GM19238 (cell line): ENCODE measurements around the gene ZBTB7A.

Experiments
- DNase-seq: peaks from one replicate; pipeline ENCODE4 v3.0.0; 2011; ENCODE audit warnings: low spot score; ENCODE audit not compliant: insufficient read length

The ZBTB7A gene

DNA sequence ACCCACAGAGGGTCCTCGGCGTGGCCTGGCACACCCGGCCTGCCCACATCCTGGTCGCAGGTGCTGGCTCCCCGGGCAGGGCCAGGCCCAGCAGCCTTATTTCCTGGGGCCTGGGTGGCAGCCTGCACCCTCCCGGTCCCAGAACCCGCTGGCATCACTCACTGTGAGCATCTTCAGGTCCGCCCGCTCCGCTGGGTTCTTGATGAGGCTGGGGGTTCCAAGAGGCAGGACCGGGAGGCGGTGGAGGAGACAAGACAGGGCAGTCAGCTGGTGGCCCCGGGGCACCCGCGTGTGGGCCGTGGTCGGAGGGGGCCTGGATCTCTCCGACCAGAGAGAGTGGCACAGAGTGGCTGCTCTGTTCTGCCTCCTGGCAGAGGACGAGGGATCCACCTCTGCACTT is 27.6 kb upstream of the ZBTB7A start:
- DNase-seq, result no peak

- no peak for DNase-seq
Measured at GRCh38 chr19:4093643-4094175, 27.0 kb upstream of the ZBTB7A start.

DNA sequence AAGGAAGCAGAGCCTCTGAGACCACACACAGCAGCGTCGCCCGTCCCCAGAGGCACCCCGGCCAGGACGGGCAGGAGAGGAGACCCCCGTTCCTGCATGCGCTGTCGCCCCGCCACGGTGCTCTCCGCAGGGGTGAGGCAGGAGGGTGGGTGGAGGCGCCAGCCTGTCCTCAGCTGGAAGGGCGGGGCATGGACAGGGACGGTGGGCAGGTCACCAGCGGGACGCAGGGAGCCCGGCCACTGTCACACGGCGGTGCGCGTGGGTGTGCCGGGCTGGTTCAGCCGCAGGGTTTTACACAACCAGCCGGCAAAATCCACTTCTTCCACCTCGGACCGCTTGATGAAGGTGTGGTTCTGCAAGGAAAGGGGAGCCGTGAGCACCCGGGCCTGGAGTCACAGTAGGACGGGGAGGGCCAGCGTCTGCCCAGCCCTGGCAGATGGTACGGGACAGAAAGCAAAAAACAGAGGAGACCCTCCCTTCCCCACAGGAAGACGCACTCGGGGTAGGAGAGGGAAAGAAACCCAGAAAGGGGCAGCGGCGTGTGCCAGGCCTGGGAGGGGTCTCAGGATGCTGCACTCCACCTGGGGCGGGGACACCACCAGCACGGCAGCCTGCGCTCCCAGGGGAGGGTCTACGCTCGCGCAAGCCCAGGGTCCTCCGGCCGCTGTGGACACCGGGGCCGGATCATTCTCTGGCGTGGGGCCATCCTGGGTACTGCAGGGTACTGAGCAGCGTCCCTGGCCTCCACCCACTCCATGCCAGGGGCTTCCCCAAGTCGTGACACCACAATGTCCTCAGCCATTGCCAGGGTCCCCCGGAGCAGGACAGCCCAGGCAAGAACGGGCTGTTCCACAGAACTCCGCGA is 23.9 kb upstream of the ZBTB7A start:
- DNase-seq, result no peak

DNA sequence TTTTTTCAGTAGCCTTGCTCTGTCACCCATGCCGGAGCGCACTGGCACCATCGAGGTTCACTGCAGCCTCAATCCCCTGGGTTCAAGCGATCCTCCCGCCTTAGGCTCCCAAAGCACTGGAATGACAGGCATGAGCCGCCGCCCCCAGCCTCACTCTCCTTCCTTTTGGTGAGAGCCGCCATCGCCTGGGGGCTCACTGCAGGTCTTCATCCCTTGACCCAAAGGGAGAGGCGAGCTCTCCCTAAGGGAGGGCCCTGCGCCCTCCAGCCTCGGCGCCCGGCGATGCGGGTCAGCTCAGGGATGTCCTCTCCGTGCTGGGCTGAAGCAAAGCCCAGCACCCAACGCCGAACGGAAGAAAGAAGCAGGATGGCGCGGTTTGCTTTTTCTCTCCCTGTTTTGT is 23.2 kb upstream of the ZBTB7A start:
- DNase-seq, result no peak

GRCh38 chr19:4089400-4089908 is 22.8 kb upstream of the ZBTB7A start:
- DNase-seq, result peak; percentile 60

DNA sequence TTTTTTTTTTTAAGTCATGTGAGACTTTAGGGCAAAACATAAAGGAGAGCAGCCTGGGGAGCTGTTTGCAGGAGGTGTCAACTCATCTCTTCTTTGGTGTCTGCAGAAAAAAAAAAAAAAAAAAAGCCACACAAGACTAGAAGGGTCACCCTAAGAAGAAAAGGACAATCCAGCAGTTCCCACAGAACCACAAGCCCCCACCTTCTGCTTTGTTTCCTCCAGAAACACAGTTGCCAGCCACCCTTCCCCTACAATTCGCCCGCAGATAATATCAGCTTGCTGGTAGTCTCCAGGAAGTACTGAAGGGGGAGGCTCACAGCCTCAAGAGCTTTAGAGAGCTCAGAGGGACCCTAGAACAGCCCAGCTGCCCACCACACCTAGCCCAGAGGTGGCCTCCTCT is 22.3 kb upstream of the ZBTB7A start:
- no peak for DNase-seq

- no peak for DNase-seq
Measured at GRCh38 chr19:4087787-4088679, 21.3 kb upstream of the ZBTB7A start.

- no peak for DNase-seq
Measured at GRCh38 chr19:4086411-4086867, 19.7 kb upstream of the ZBTB7A start.

DNA sequence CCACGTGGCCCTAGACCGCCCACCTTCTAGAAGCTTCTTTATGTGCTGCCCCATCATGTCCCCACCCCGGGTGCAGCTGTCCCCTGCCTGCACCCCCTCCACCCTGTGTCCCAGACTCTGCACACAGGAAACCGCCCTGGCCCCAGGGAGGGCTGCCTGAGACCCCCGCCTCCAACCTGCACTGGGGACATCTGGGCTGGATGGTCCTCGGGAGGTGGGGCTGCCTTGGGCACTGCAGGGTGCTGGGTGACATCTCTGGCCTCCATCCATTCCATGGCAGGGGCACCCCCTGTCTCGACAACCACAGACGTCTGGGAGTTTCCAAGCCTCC is 17.8 kb upstream of the ZBTB7A start:
- DNase-seq, result no peak

DNA sequence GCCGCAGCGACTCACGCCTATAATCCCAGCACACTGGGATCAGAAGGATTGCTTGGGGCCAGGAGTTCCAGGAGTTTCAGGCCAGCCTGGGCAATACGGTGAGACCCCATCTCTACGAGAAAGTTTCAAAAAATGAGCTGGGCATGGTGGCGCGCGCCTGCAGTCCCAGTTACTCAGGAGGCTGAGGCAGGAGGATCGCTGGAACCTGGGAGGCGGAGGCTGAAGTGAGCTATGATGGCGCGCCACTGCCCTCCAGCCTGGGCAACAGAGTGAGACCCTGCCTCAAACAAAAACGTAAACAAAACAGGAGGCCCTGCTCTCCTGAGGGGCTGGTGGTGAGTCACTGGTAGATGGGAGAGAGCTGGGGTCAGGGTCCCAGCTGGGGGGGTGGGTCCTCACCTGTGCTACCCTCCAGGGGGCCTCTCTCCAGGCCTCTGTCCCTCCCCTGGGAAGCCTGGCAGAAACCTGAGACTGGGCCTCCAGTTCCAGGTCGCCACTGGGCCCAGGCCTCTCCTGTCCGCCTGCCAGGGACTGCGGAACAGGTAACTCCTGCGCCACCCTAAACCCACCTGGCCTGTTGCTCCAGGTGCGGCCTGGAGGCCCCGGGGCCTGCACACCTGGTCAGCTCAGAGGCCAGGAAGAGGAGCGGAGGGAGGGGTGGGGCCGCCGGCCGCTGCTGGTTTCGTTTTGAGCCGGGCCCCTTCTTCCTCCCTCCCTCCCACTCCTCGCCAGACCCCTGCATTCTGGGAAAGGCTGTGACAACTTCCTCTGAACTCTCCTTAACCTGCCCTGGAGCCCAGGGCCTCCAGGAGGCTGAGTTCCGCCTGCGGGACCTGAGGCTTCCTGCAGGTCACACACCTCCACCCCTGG is 17.2 kb upstream of the ZBTB7A start:
- peak; percentile 56 for DNase-seq

- DNase-seq, result no peak
Measured at GRCh38 chr19:4082172-4082571, 15.5 kb upstream of the ZBTB7A start.

- DNase-seq, result no peak
Measured at GRCh38 chr19:4081441-4082129, 14.9 kb upstream of the ZBTB7A start.

DNA sequence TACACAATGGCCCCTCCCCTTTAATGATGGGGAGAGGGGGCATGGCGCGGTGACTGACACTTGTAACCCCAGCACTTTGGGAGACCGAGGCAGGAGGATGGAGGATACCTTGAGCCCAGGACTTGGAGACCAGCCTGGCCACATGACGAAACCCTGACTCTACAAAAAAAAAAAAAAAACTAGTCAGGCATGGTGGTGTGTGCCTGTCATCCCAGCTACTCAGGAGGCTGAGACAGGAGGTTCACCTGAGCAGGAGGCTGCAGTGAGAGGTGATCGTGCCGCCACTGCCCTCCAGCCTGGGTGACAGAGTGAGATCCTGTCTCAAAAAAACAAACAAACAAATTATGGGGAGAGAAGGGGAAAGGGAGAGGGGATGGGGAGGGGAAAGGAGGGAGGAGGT is 13.8 kb upstream of the ZBTB7A start:
- DNase-seq, result no peak

- DNase-seq, result peak; percentile 75
Measured at GRCh38 chr19:4077800-4078684, 11.3 kb upstream of the ZBTB7A start.

DNA sequence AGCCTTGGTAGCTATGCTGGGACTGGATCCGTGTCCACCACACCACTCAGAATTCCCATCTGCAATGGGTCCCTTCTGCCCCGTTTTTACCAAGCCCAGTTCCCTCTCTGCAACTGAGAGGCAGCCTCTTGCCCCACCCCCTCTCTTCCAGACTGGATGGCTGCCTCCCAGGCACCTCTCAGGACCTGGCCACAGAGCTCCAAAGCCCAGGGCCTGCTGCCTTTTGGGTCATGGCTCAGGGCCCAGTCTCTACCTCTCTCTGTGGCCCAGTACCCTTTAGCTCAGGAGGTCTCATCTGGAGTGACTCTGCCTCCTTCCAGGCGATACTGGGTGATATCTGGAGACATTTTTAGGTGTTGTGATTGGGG is 10.3 kb upstream of the ZBTB7A start:
- no peak for DNase-seq

- no peak for DNase-seq
Measured at GRCh38 chr19:4075373-4075772, 8.7 kb upstream of the ZBTB7A start.

- DNase-seq, result no peak
Measured at GRCh38 chr19:4071610-4072009, 4.9 kb upstream of the ZBTB7A start.

DNA sequence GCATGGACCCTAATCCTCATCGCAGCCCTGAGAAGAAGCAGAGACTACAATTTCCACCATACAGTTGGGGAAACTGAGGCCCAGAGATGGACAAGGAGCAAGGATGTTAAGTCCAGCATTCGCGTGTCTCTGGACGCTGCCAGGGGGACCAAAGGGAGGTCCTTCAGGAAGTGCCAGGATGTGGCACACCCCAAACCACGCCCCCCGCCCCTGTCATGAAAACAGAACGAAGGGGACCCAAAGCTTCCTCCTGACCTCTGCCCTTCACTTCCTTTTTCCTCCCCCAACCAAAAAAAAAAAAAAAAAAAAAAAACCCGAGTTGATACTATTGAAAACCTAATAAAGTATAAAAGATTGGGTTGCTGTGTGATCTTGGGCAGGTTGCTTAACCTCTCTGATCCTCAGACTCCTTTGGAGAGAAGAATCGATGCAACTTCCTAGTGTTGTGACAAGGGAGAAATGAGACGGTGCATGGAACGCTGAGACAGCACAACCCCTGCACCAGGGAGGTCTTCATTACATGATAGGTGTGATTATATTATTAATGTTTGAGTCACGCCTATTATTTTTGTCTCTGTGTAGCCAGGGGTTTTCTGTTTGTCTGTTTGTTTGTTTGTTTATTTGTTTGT is 2.7 kb upstream of the ZBTB7A start:
- DNase-seq, result no peak
